Measurements from ENCODE around the gene SRXN1. TPM values are rescaled to one million over a fixed set of nuclear protein-coding genes. Genes with fewer than 3 reads are reported as not detected.
A peak's percentile ranks its signal among the peaks of the same experiment; 100 is the strongest.

SRXN1 gene
- total RNA-seq, 2 donors from 2014 or later: 19.4 to 30.2 TPM

GRCh38 chr20:655726-656624, 3.0 kb upstream of the SRXN1 start:
- Mint-ChIP-seq H3K4me3 (no peak overlapping the region), H3K4me1 (ENCODE audit: low read depth in 2 of 2) (peaks cover 24 to 28% of the 10 kb centered on the region in 2 donors), H3K27ac (peak overlapping the region in 1 of 2 donors; percentile 22), H3K27me3 (peaks cover 24 to 29% of the 10 kb centered on the region in 2 donors), H3K9me3 (no peaks in the 10 kb centered on the region), H3K36me3 (no peaks in the 10 kb centered on the region)
- DNase-seq (ENCODE audit: low spot score): no peak
- no peak for ATAC-seq

DNA sequence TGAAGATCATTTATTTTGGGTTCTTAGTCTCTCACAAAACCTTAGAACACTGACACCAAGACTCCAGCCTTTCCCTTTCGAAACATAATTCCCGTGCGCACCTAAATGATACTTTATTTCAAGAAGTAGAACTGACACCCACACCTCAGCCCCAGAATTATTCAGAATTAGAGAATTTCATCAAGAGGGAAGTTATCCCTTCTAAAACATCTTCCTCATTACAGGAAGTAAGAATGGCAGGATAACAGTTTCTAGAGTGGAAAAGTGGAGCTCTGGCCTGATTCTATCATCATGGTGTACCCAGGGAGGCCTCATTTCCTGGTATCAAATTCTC, 1.4 kb upstream of the SRXN1 start:
- ATAC-seq (no peak), DNase-seq (ENCODE audit: low spot score) (no peak)
- Mint-ChIP-seq H3K36me3 (no peaks in the 10 kb centered on the region), H3K4me3 (peak overlapping the region; percentile 81), H3K27me3 (peaks cover 18 to 22% of the 10 kb centered on the region in 2 donors), H3K9me3 (no peaks in the 10 kb centered on the region), H3K27ac (peak overlapping the region; percentile 60 to 70), H3K4me1 (ENCODE audit: low read depth in 2 of 2) (peaks cover 31 to 34% of the 10 kb centered on the region in 2 donors)

DNA sequence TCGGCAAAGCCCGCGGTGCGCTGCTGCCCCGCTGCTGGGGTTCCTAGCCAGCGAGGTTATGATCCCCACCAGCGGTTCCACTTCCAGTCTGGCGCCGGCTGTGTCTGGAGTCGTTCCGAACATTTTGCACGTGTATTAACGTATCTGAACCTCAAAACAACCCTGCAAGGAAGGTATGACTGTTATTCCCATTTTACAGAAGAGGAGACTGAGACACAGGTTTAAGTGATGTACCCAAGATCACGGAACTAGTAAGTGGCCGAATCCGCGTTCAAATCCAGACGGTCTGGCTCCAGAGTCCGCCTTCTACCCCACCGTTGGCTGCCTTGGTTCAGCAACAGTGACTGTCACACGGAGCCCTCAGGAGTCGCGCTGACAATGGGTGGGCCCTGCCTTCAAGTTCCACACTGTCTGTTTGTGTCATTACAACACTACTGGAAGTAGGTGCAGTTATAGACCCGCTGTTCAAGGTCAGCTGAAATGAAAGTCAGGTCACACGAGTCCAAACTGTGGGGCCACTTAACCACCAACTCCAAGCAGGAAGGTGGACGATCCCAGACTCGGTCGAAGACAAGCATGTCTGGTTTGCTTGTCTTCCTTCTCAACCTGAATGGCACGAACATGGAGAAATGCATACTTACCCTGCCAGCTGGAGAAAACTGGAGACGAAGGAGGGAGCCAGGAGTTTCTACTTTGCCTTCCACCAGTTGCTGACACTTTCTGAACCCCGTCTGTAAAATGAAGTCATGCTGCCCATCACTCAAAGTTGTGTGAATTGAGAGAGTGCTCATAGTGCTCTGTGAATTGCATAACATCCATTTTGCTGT, 803 bp upstream of the SRXN1 start:
- Mint-ChIP-seq H3K9me3 (no peaks in the 10 kb centered on the region), H3K36me3 (no peaks in the 10 kb centered on the region), H3K27me3 (peaks cover 15 to 19% of the 10 kb centered on the region in 2 donors), H3K4me3 (peak overlapping the region; percentile 81), H3K27ac (peak overlapping the region; percentile 60 to 70), H3K4me1 (ENCODE audit: low read depth in 2 of 2) (peaks cover 31 to 34% of the 10 kb centered on the region in 2 donors)
- ATAC-seq (no peak), DNase-seq (ENCODE audit: low spot score) (no peak)

GRCh38 chr20:652615-653109, 338 bp downstream of the SRXN1 start:
- ATAC-seq: peak in 1 of 2 donors; percentile 56
- Mint-ChIP-seq H3K27ac (peak overlapping the region; percentile 71 to 88), H3K4me3 (peak overlapping the region; percentile 92), H3K27me3 (peaks cover 4 to 8% of the 10 kb centered on the region in 2 donors), H3K36me3 (no peaks in the 10 kb centered on the region), H3K4me1 (ENCODE audit: low read depth in 2 of 2) (peaks cover 31 to 34% of the 10 kb centered on the region in 2 donors), H3K9me3 (no peaks in the 10 kb centered on the region)
- peak; percentile 66 for DNase-seq (ENCODE audit: low spot score)

DNA sequence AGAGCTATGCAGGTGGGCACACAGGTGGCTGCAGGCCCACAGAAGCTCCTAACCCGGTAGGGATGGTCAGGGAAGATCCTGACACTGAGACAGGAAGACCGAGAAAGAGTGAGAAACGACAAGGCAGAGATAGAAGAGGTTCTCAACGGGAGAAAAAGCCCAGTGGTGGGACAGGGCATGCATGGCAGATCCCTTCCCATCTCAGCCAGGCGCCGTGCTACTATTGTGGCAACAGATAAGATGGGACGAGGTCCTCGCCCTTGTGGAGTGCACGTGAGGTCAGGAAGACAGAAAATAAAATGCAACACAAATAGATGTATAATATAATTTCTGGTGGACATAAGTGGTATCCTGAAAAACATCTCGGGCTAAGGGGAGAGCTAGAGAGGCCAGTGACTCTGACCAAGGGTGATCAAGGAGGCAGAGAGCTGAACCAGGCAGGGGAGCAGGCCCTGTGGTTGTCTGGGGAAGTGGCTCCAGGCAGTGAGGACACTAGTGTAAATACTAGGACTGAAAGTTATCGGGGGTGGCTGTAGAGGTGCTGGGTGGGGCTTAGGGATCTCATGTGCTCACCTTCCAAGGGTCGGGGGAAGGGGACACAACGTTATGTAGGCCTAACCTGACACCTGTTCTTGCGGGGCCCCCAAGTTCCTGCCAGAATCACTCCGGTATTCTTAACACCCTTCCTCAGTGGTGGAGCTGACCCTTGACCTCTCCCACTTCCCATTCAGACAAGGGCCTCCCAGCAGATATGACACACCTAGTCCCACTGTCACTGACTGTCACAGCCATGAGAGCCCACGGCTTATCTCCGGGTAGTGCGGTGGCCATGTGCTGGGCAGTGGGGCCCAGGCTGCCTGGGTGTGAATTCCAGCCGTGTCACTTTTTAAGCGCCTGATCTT, 1.0 kb downstream of the SRXN1 start:
- DNase-seq (ENCODE audit: low spot score) (no peak), ATAC-seq (no peak)
- Mint-ChIP-seq H3K27ac (peak overlapping the region; percentile 71 to 88), H3K36me3 (no peaks in the 10 kb centered on the region), H3K9me3 (no peaks in the 10 kb centered on the region), H3K27me3 (peaks cover 0 to 6% of the 10 kb centered on the region in 2 donors), H3K4me3 (peak overlapping the region; percentile 92), H3K4me1 (ENCODE audit: low read depth in 2 of 2) (peaks cover 31 to 34% of the 10 kb centered on the region in 2 donors)

DNA sequence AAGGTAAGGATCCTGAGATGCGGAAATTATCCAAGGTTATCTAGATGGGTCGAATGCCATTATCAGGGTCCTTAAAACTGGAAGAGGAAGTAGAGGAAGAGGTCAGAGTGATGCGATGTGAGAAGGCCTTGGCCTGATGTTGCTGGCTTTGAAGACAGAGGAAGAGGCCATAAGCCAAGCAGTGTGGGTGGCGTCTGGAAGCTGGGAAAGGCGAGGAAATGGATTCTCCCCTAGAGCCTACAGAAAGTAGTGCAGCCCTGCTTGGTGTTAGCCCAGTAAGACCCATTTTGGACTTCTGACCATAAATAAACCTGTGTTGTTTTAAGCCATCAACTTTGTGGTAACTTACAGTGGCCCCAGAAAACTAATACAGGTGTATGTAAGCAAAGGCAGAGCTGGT, 2.0 kb downstream of the SRXN1 start:
- DNase-seq (ENCODE audit: low spot score): no peak
- Mint-ChIP-seq H3K27ac (peak overlapping the region; percentile 71 to 88), H3K27me3 (peaks cover 0 to 3% of the 10 kb centered on the region in 2 donors), H3K9me3 (no peaks in the 10 kb centered on the region), H3K36me3 (no peaks in the 10 kb centered on the region), H3K4me3 (peak overlapping the region; percentile 92), H3K4me1 (ENCODE audit: low read depth in 2 of 2) (peaks cover 31 to 34% of the 10 kb centered on the region in 2 donors)
- ATAC-seq: no peak

DNA sequence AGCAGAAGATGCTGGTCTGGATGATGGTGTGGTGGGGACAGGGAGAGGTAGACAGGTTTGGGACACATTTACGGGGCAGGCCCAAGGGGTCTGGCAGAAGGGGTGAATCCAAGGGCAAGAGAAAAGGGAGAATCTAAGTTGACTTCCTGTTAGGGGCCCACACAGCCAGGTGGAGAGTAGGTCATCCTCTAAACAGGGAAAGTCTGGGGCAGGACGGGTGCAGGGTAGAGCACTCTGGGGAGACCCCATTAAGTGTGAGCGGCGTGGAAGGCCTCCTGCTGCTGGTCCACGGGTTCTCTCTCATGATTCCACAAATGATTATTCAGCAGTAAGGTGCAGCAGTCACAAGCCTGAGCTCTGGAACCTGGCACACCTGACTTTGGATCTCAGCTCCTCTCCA, 2.7 kb downstream of the SRXN1 start:
- ATAC-seq (no peak), DNase-seq (ENCODE audit: low spot score) (no peak)
- Mint-ChIP-seq H3K27me3 (no peaks in the 10 kb centered on the region), H3K4me1 (ENCODE audit: low read depth in 2 of 2) (peaks cover 34% of the 10 kb centered on the region in 2 donors), H3K9me3 (no peaks in the 10 kb centered on the region), H3K27ac (peak overlapping the region; percentile 81 to 88), H3K4me3 (no peak overlapping the region), H3K36me3 (no peaks in the 10 kb centered on the region)

- DNase-seq (ENCODE audit: low spot score): peak; percentile 57
- H3K27me3 Mint-ChIP-seq: no peaks in the 10 kb centered on the region
- H3K36me3 Mint-ChIP-seq: no peaks in the 10 kb centered on the region
- peaks cover 23 to 26% of the 10 kb centered on the region in 2 donors for H3K4me1 Mint-ChIP-seq (ENCODE audit: low read depth in 2 of 2)
- no peak overlapping the region for H3K4me3 Mint-ChIP-seq
- ATAC-seq: no peak
- H3K9me3 Mint-ChIP-seq: no peaks in the 10 kb centered on the region
- no peak overlapping the region for H3K27ac Mint-ChIP-seq
Measured at GRCh38 chr20:647479-648019, 5.5 kb downstream of the SRXN1 start.

DNA sequence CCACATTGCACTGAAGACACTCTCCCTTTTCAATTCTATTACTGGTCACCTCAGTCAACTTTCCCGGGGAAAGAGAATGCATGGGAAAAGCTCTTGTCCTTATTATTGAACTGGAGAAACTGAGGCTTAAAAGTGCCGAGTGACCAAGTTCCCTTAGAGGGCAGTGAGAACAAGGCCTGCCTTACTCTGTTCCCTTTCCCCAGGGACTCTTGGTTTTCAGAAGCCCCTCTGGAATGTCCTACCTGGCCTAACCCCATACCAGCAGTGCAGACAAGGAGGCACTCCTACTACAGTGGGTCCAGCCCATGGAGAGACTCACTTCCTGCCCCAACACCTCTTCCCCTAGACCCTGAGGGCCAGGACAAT, 6.1 kb downstream of the SRXN1 start:
- Mint-ChIP-seq H3K4me1 (ENCODE audit: low read depth in 2 of 2) (peaks cover 18 to 19% of the 10 kb centered on the region in 2 donors), H3K27ac (no peak overlapping the region), H3K27me3 (no peaks in the 10 kb centered on the region), H3K9me3 (no peaks in the 10 kb centered on the region), H3K36me3 (no peaks in the 10 kb centered on the region), H3K4me3 (no peak overlapping the region)
- DNase-seq (ENCODE audit: low spot score): no peak
- ATAC-seq: no peak

- Mint-ChIP-seq H3K27me3 (no peaks in the 10 kb centered on the region), H3K4me1 (ENCODE audit: low read depth in 2 of 2) (peaks cover 13 to 16% of the 10 kb centered on the region in 2 donors), H3K27ac (no peak overlapping the region), H3K9me3 (no peaks in the 10 kb centered on the region), H3K36me3 (no peaks in the 10 kb centered on the region), H3K4me3 (no peak overlapping the region)
- ATAC-seq: no peak
- no peak for DNase-seq (ENCODE audit: low spot score)
Measured at GRCh38 chr20:646107-646867, 6.7 kb downstream of the SRXN1 start.

GRCh38 chr20:645318-646106, 7.5 kb downstream of the SRXN1 start:
- Mint-ChIP-seq H3K9me3 (no peaks in the 10 kb centered on the region), H3K36me3 (no peaks in the 10 kb centered on the region), H3K27ac (no peak overlapping the region), H3K27me3 (no peaks in the 10 kb centered on the region), H3K4me1 (ENCODE audit: low read depth in 2 of 2) (peaks cover 7 to 11% of the 10 kb centered on the region in 2 donors), H3K4me3 (no peak overlapping the region)
- ATAC-seq (peak; percentile 80 to 83), DNase-seq (ENCODE audit: low spot score) (peak; percentile 73)

All from natural killer cell treated with Interleukin-12 subunit alpha and Interleukin-12 subunit beta and Interleukin-15 and Interleukin-18, amount 100 ng/mL, for 72 hours (primary cell).